Measurements from ENCODE around the gene BTG2.

BTG2 gene

GRCh38 chr1:203301331-203301668, 4.0 kb upstream of the BTG2 start:
- TF ChIP-seq CTCF (conservative IDR thresholded peaks at IDR 0.05; ENCODE audit: low read depth, low read length) = no peak
- peak overlapping the region; percentile 46; the same call in 1 of the 2 replicates for H3K9ac ChIP-seq
- peaks cover 5% of the 10 kb centered on the region; the same call in 1 of the 2 replicates for H3K36me3 ChIP-seq (ENCODE audit: insufficient read depth)
- peak overlapping the region; percentile 95 for H3K4me2 ChIP-seq
- H3K27me3 ChIP-seq (ENCODE audit: insufficient read depth, low read depth) = no peaks in the 10 kb centered on the region
- no peak overlapping the region for H3K4me3 ChIP-seq (IDR thresholded peaks at IDR 0.05; ENCODE audit: insufficient read depth, low read depth, low read length)
- H2AFZ ChIP-seq (ENCODE audit: low read depth) = peak overlapping the region; percentile 25; the same call in 1 of the 2 replicates
- peaks cover 6% of the 10 kb centered on the region for H4K20me1 ChIP-seq (ENCODE audit: insufficient read depth)
- H3K4me1 ChIP-seq (ENCODE audit: low read depth, poor library complexity, severe bottlenecking) = peaks cover 87% of the 10 kb centered on the region
- H3K79me2 ChIP-seq (ENCODE audit: insufficient read depth, low read depth) = peaks cover 25% of the 10 kb centered on the region
- peak overlapping the region; percentile 84 for H3K27ac ChIP-seq

- peak overlapping the region; percentile 97; the same call in 1 of the 2 replicates for H3K4me2 ChIP-seq
- no peak overlapping the region for H3K9ac ChIP-seq
- no peaks in the 10 kb centered on the region for H3K27me3 ChIP-seq (ENCODE audit: insufficient read depth, low read depth)
- peak overlapping the region; percentile 3; the same call in 1 of the 2 replicates for H3K27ac ChIP-seq
- H3K36me3 ChIP-seq (ENCODE audit: insufficient read depth) = peaks cover 13% of the 10 kb centered on the region; the same call in 1 of the 2 replicates
- H3K79me2 ChIP-seq (ENCODE audit: insufficient read depth, low read depth) = peaks cover 36% of the 10 kb centered on the region
- no peak overlapping the region for H3K4me3 ChIP-seq (IDR thresholded peaks at IDR 0.05; ENCODE audit: insufficient read depth, low read depth, low read length)
- no peak for TF ChIP-seq CTCF (conservative IDR thresholded peaks at IDR 0.05; ENCODE audit: low read depth, low read length)
- peaks cover 18% of the 10 kb centered on the region for H4K20me1 ChIP-seq (ENCODE audit: insufficient read depth)
- H3K4me1 ChIP-seq (ENCODE audit: low read depth, poor library complexity, severe bottlenecking) = peaks cover 78% of the 10 kb centered on the region
- no peak overlapping the region for H2AFZ ChIP-seq (ENCODE audit: low read depth)
Observed at GRCh38 chr1:203302456-203302855, 2.9 kb upstream of the BTG2 start.

- TF ChIP-seq CTCF (conservative IDR thresholded peaks at IDR 0.05; ENCODE audit: low read depth, low read length) = no peak
- peaks cover 78% of the 10 kb centered on the region for H3K4me1 ChIP-seq (ENCODE audit: low read depth, poor library complexity, severe bottlenecking)
- no peak overlapping the region for H2AFZ ChIP-seq (ENCODE audit: low read depth)
Observed at GRCh38 chr1:203302894-203303293, 2.4 kb upstream of the BTG2 start.

GRCh38 chr1:203304391-203304918, 864 bp upstream of the BTG2 start:
- Histone ChIP-seq H3K4me1 (ENCODE audit: low read depth, poor library complexity, severe bottlenecking) (peaks cover 78% of the 10 kb centered on the region), H3K36me3 (ENCODE audit: insufficient read depth) (peaks cover 23% of the 10 kb centered on the region; the same call in 1 of the 2 replicates), H4K20me1 (ENCODE audit: insufficient read depth) (peaks cover 37% of the 10 kb centered on the region), H3K4me2 (peak overlapping the region; percentile 97), H3K27ac (peak overlapping the region; percentile 86), H3K4me3 (IDR thresholded peaks at IDR 0.05; ENCODE audit: insufficient read depth, low read depth, low read length) (peak overlapping the region; percentile 53), H2AFZ (ENCODE audit: low read depth) (peak overlapping the region; percentile 51), H3K79me2 (ENCODE audit: insufficient read depth, low read depth) (peaks cover 56% of the 10 kb centered on the region), H3K9ac (peak overlapping the region; percentile 87), H3K27me3 (ENCODE audit: insufficient read depth, low read depth) (no peaks in the 10 kb centered on the region)
- TF ChIP-seq CTCF (conservative IDR thresholded peaks at IDR 0.05; ENCODE audit: low read depth, low read length) = no peak

More at GRCh38 chr1:203302894-203303293, 2.4 kb upstream of the BTG2 start:
- H3K9ac ChIP-seq = no peak overlapping the region
- peaks cover 41% of the 10 kb centered on the region for H3K79me2 ChIP-seq (ENCODE audit: insufficient read depth, low read depth)
- no peaks in the 10 kb centered on the region for H3K27me3 ChIP-seq (ENCODE audit: insufficient read depth, low read depth)
- peaks cover 13% of the 10 kb centered on the region; the same call in 1 of the 2 replicates for H3K36me3 ChIP-seq (ENCODE audit: insufficient read depth)
- H4K20me1 ChIP-seq (ENCODE audit: insufficient read depth) = peaks cover 22% of the 10 kb centered on the region
- H3K27ac ChIP-seq = peak overlapping the region; percentile 3; the same call in 1 of the 2 replicates
- peak overlapping the region; percentile 97 for H3K4me2 ChIP-seq
- no peak overlapping the region for H3K4me3 ChIP-seq (IDR thresholded peaks at IDR 0.05; ENCODE audit: insufficient read depth, low read depth, low read length)

Data from KMS-11 (cell line).